Measurements from ENCODE around the gene NTN3.

Gene NTN3

DNA sequence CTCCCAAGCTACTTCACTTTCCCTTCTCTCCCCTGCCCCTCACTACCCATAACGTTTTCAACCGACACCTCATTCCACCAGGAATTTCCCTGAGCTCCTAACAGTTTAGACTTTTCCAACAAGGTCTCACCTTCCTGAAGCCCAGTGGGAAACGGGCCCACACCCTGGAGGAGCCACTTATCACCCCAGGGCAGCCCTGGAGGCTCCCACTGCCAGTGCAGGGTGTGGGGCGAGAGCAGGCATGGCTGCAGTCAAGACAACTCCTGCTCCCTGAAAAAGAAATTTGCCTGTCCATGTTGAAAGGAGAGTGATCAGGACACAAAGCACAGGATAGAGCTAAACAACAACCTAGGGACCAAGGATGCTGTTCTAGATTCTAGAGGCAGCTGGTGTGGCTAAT is 43.6 kb upstream of the NTN3 start:
- TF ChIP-seq CTCF (IDR thresholded peaks at IDR 0.05), result no peak
- TF ChIP-seq ZFX (IDR thresholded peaks at IDR 0.05; ENCODE audit: borderline replicate concordance), result no peak
- no peak overlapping the region for H3K27ac ChIP-seq

- peak overlapping the region; percentile 75 for H3K27ac ChIP-seq
- TF ChIP-seq CTCF (IDR thresholded peaks at IDR 0.05) (peak; percentile 42), ZFX (IDR thresholded peaks at IDR 0.05; ENCODE audit: borderline replicate concordance) (no peak)
These were observed 42.9 kb upstream of the NTN3 start for GRCh38 chr16:2428051-2428783.

DNA sequence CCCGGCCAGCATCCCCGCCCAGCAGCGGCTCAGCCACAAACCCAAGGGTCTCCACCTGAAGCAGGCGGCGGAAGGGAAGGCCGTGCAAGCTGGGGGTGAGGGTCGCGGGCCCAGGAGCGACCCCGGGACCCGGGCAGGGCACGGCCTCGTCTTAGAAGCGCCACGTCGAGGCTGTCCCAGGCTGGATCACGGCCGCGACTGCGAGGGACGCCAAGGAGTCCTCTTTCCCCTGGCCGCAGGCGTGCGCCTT is 42.4 kb upstream of the NTN3 start:
- TF ChIP-seq CTCF (IDR thresholded peaks at IDR 0.05), result peak; percentile 18; the same call in 1 of the 2 replicates
- no peak for TF ChIP-seq ZFX (IDR thresholded peaks at IDR 0.05; ENCODE audit: borderline replicate concordance)
- H3K27ac ChIP-seq, result peak overlapping the region; percentile 75

DNA sequence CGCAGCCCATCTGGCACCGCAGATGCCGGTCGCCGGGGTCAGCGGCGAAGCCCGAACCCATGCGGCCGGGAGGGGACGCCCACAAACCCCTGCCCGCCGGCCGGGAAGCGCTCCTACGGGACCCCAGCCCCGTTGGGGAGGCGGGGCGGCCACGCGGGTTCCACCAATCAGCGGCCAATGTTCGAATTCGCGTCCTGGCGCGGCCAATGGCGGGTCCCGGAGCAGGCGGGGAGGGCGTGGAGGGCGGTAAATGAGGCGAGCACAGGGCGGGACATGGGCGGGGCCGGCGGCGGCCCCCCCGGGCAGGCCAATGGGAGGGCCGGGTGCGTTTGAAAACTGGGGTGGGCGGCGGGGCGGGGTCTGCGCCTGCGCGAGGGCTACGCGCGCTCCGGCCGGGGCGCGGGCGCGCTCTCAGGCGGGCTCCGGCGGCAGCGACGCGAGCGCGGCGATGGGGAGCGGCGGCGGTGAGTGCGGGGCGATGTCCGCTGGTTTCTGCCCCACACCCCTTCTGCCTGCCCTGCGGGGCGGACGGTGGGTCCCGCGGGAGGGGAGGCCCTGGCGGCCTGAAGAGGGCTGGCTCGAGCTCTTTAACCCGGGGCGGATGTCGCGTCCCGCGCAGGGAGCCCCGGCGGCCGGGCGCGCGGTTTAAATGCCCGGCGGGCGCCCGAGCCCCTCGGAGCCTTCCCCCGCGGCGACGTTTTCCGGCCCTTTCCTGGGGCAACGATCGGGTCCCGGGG is 41.9 kb upstream of the NTN3 start, which contains the start of gene CCNF:
Gene CCNF (plus strand): TSS at position 414 of the 737 bp plus-strand sequence. CDS start 35 bp downstream, at position 449.
- H3K27ac ChIP-seq, result peak within 1 kb of the TSS; percentile 75
- TF ChIP-seq ZFX (IDR thresholded peaks at IDR 0.05; ENCODE audit: borderline replicate concordance) (no peak), CTCF (IDR thresholded peaks at IDR 0.05) (no peak)

DNA sequence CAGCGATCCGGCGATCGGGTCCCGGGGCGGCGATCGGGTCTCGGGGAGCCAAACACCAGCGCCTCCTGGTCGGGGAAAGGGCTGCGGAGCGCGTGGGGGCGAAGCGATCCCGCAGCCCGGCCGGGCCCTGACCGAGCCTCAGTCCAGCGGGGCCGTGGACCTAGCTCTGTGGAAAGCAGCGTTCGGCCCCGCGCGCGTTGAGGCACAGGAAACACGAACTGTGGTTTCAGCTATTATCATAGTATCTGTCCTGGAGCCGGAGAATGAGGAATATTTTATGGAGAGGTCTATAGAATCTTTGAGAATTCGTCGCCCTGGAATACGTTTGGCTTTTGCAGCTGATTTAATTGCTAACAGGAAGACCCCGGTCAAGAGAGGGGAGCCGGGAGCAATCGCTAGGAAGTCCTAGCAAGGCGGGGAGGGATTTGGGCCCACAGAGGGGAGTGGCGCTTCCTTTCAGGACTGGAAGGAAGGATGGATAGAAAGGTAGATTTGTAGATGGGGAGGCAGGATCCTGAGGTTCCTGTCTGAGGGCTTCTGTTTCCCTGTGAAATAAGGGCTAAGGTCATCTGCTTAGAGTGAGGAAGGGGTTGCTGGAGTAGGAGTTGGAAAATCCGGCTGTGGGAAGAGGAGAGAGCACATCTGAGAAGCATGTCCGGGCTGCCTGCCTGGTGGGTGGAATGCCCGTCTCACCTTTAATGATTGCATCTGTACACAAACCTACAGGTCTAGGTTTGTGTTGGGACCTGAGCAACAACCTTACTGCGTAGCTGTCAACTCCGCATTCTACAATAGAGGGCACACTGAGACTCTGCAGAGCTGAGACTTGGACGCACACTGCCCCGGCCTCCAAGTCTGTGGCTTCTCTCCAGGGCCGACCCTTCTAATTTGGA is 41.1 kb upstream of the NTN3 start:
- H3K27ac ChIP-seq, result peak overlapping the region; percentile 75
- TF ChIP-seq CTCF (IDR thresholded peaks at IDR 0.05) (peak; percentile 22), ZFX (IDR thresholded peaks at IDR 0.05; ENCODE audit: borderline replicate concordance) (no peak)

DNA sequence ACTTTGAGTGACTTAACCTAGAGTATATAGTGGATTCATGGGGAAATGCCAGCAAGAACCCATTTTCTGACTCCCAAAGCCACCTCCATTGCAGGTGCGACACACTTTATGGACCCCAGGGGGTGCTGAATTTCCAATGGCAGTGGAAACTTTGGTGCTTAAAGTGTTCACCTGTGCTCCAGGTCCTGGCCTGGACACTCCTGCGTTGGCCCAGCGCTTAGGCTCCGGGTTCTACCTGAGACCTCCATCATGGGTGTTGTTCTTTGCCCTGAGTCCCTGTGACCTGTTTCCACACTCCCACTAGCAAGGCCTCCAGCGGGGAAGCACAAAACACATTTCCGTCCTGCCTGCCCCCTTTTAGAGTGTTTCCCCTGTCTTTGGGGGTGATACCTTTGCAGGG is 38.8 kb upstream of the NTN3 start:
- TF ChIP-seq CTCF (IDR thresholded peaks at IDR 0.05), result no peak
- TF ChIP-seq ZFX (IDR thresholded peaks at IDR 0.05; ENCODE audit: borderline replicate concordance), result no peak
- H3K27ac ChIP-seq, result no peak overlapping the region

Data from 22Rv1 (cell line).